IMR-90 (cell line): ENCODE measurements around the gene C11orf42. TPM values are rescaled to one million over a fixed set of nuclear protein-coding genes. Genes with fewer than 3 reads are reported as not detected.

Experiments used
- ATAC-seq: fragments of 200-7000 bp; cut with Tn5 transposase; 2 replicates; pipeline ENCODE4 v1.9.1; 2020; ENCODE audit warnings: low read depth, mild to moderate bottlenecking, moderate library complexity
- BruUV-seq: library from RNA; stranded (reverse); fragments of 400-500 nt; replicated peaks from 2 replicates; lab custom pipeline; 2021; lab: Mats Ljungman, UMichigan
- CTCF ChIA-PET: fragments of 300-600 bp; formaldehyde crosslinking; extraction: SDS; loops from one replicate; lab custom pipeline; 2021; ENCODE audit warnings: antibody characterized with exemption; lab: Yijun Ruan, JAX
- POLR2A ChIA-PET: fragments of 300-600 bp; sonication (Branson Sonifier 250); formaldehyde crosslinking; loops from one replicate; lab custom pipeline; 2022; ENCODE audit warnings: antibody characterized with exemption; ENCODE audit not compliant: unreplicated experiment; lab: Charles Lee
- DNase-seq: peaks from one replicate; pipeline ENCODE4 v3.0.0; 2013
- H2AFZ ChIP-seq: replicated peaks from 2 replicates; pipeline ENCODE3; 2013; ENCODE audit warnings: low read length, mild to moderate bottlenecking; ENCODE audit not compliant: poor library complexity
- H2AK5ac ChIP-seq: 2 replicates; pipeline ENCODE4 v1.6.1; 2013; ENCODE audit warnings: low read depth, low read length, inconsistent platforms
- H2AK9ac ChIP-seq: replicated peaks from 2 replicates; pipeline ENCODE3; 2013; ENCODE audit warnings: mild to moderate bottlenecking, low read depth, low read length, moderate library complexity; ENCODE audit not compliant: poor library complexity
- H2BK120ac ChIP-seq: 2 replicates; pipeline ENCODE4 v1.6.1; 2013; ENCODE audit warnings: low read depth, low read length, inconsistent platforms
- H2BK15ac ChIP-seq: 3 replicates; pipeline ENCODE4 v1.6.1; 2013; ENCODE audit warnings: low read depth, low read length, inconsistent platforms
- H2BK20ac ChIP-seq: 2 replicates; pipeline ENCODE4 v1.6.1; 2013; ENCODE audit warnings: low read depth, mild to moderate bottlenecking, inconsistent platforms, low read length, moderate library complexity
- H2BK5ac ChIP-seq: 2 replicates; pipeline ENCODE4 v1.6.1; 2013; ENCODE audit warnings: mild to moderate bottlenecking, low read depth, low read length, inconsistent platforms; ENCODE audit not compliant: poor library complexity, severe bottlenecking
- H3K14ac ChIP-seq: replicated peaks from 2 replicates; pipeline ENCODE4 v1.6.1; 2013; ENCODE audit warnings: low read depth, low read length, inconsistent platforms
- H3K18ac ChIP-seq: 2 replicates; pipeline ENCODE4 v1.6.1; 2013; ENCODE audit warnings: low read depth, low read length, control low read depth
- H3K23ac ChIP-seq: 2 replicates; pipeline ENCODE4 v1.6.1; 2013; ENCODE audit warnings: low read depth, low read length, inconsistent platforms
- H3K27ac ChIP-seq: 2 replicates; pipeline ENCODE4 v1.5.1; 2013; ENCODE audit warnings: mild to moderate bottlenecking, control low read depth, low read length; ENCODE audit not compliant: insufficient read depth
- H3K27me3 ChIP-seq: 2 replicates; pipeline ENCODE4 v1.6.1; 2013; ENCODE audit warnings: low read length; ENCODE audit not compliant: control insufficient read depth, insufficient read depth
- H3K36me3 ChIP-seq: 2 replicates; pipeline ENCODE4 v1.6.1; 2013; ENCODE audit warnings: low read length, mixed read lengths; ENCODE audit not compliant: control insufficient read depth, insufficient read depth
- H3K4ac ChIP-seq: 2 replicates; pipeline ENCODE4 v1.6.1; 2013; ENCODE audit warnings: low read depth, low read length, inconsistent platforms
- H3K4me1 ChIP-seq: 2 replicates; pipeline ENCODE4 v1.6.1; 2013; ENCODE audit warnings: low read length, mixed read lengths; ENCODE audit not compliant: control insufficient read depth, insufficient read depth
- H3K4me2 ChIP-seq: 2 replicates; pipeline ENCODE4 v1.6.1; 2013; ENCODE audit warnings: low read depth, mild to moderate bottlenecking, control low read depth, low read length, moderate library complexity
- H3K4me3 ChIP-seq: 2 replicates; pipeline ENCODE4 v1.5.1; 2013; ENCODE audit warnings: low read depth, mild to moderate bottlenecking, control low read depth, low read length, moderate library complexity; ENCODE audit not compliant: insufficient read depth
- H3K56ac ChIP-seq: 2 replicates; pipeline ENCODE4 v1.6.1; 2013; ENCODE audit warnings: low read length, inconsistent platforms; ENCODE audit not compliant: insufficient read depth; ENCODE audit errors: extremely low read depth
- H3K79me1 ChIP-seq, 2 experiments: 2 replicates each; pipeline ENCODE4 v1.6.1; 2013; ENCODE audit warnings: low read length in 2 of 2, inconsistent platforms in 1 of 2, low read depth in 1 of 2
- H3K9ac ChIP-seq: 2 replicates; pipeline ENCODE4 v1.6.1; 2013; ENCODE audit warnings: low read depth, low read length, control low read depth
- H3K9me1 ChIP-seq: 2 replicates; pipeline ENCODE4 v1.6.1; 2013; ENCODE audit warnings: low read length, inconsistent platforms; ENCODE audit not compliant: insufficient read depth
- H3K9me3 ChIP-seq: 2 replicates; pipeline ENCODE4 v1.6.1; 2013; ENCODE audit warnings: low read length; ENCODE audit not compliant: control insufficient read depth, insufficient read depth
- H4K20me1 ChIP-seq: 2 replicates; pipeline ENCODE4 v1.6.1; 2013; ENCODE audit warnings: low read length, inconsistent platforms; ENCODE audit not compliant: insufficient read depth
- H4K5ac ChIP-seq: 2 replicates; pipeline ENCODE4 v1.6.1; 2013; ENCODE audit warnings: mild to moderate bottlenecking, low read depth, low read length, control low read depth
- H4K8ac ChIP-seq, 2 experiments: 2 replicates each; pipeline ENCODE4 v1.6.1; 2013; ENCODE audit warnings: low read depth in 2 of 2, low read length in 2 of 2, control low read depth in 1 of 2, inconsistent platforms in 1 of 2
- H4K91ac ChIP-seq: 2 replicates; pipeline ENCODE4 v1.6.1; 2013; ENCODE audit warnings: low read depth, low read length, inconsistent platforms; ENCODE audit not compliant: insufficient read depth
- MAZ ChIP-seq: IDR thresholded peaks from 2 replicates; pipeline ENCODE4 v1.6.1; 2012; ENCODE audit warnings: low read depth, mild to moderate bottlenecking, low read length, improper control_type of control experiment, moderate library complexity, borderline replicate concordance
- RFX5 ChIP-seq: IDR thresholded peaks from 2 replicates; pipeline ENCODE4 v1.8.0; 2012; ENCODE audit warnings: low read depth, mild to moderate bottlenecking, low read length, moderate library complexity
- WGBS, 2 experiments: methylation state at CpG; one replicate each; pipeline versions ENCODE4 v1.1.5 to v1.1.7; 2013; ENCODE audit warnings: missing lambda C conversion rate in 2 of 2; ENCODE audit not compliant: insufficient read length in 1 of 2; ENCODE audit errors: extremely low coverage in 2 of 2; 5-methylcytosine and 5-hydroxymethylcytosine counted together
- dilution Hi-C: fragments of 300-500 bp; cut with HindIII; formaldehyde crosslinking; loops from one replicate; pipeline ENCODE4 v1.14.3; 2018; ENCODE audit warnings: low sequenced_read_pairs; ENCODE audit not compliant: unreplicated experiment
- in situ Hi-C: fragments of 300-500 bp; cut with MboI; formaldehyde crosslinking; loops from 3 replicates; pipeline ENCODE4 v1.14.3; 2019; ENCODE audit warnings: low sequenced_read_pairs, inconsistent platforms, mixed read lengths
- intact Hi-C: fragments of 100-400 bp; cut with micrococcal nuclease; formaldehyde crosslinking; loops from 2 replicates; pipeline ENCODE4 v1.10.0; 2022
- polyA plus RNA-seq, 3 experiments: library from polyadenylated mRNA; depleted of rRNA; stranded (reverse); fragments of >200 nt; gene quantifications; 2 replicates each; pipeline ENCODE4 v1.2.3, GENCODE V29; 2012; ENCODE audit warnings: low replicate concordance in 1 of 3
- total RNA-seq: library from RNA; depleted of rRNA; stranded (reverse); fragments of >200 nt; gene quantifications from 2 replicates; pipeline ENCODE4 v1.2.3, GENCODE V29; 2012

The C11orf42 gene
- total and polyA plus RNA-seq, 2 of the 4 experiments (the other 2 are of a cell fraction) = not detected

DNA sequence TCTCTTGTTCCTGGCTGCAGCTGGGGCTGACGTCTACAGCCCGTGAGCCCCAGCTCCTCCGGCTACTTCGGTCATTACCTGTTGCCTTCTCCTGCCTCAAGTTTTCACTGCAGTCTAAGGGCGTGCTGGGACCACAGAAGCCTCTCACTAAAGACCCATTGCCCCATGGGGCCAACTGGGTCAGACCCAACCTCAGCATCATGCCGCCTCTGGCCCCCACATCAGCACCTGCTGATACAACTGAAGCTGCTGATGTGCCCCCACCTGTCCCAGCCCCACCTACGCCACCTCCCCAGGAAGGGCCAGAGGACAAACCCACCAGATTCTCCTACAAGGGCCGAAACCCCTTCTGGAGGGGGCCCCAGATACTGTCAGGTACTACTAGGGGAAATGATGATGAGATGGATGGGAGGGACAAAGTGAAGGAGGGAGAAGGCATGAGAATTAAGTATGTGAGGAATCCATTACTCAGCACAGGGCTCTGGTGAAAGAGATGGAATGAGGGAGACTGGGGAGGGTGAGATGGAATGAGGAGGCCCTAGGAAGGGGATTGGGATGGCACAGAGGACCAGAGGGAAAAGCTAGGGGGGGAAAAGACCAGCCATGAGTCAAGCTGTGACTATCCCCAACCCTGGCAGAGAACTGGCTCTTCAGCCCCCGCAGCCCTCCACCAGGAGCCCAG is 5.1 kb downstream of the C11orf42 start:
- H2BK20ac ChIP-seq = no peak overlapping the region
- H2BK15ac ChIP-seq = no peak overlapping the region
- no peak overlapping the region for H3K4me3 ChIP-seq
- no peak overlapping the region for H3K23ac ChIP-seq
- no peaks in the 10 kb centered on the region; a peak in 1 of 4 replicates for H3K79me1 ChIP-seq
- peak overlapping the region; percentile 68 for H2AK9ac ChIP-seq
- intact Hi-C loops = no loop called here
- no peaks in the 10 kb centered on the region for H3K27me3 ChIP-seq
- DNase-seq = peak; percentile 24
- H4K91ac ChIP-seq = no peak overlapping the region
- peak; percentile 93 for ATAC-seq
- dilution Hi-C loops = no loop called here
- POLR2A ChIA-PET = no interaction called here
- no peak overlapping the region for H3K56ac ChIP-seq
- H3K9me1 ChIP-seq = no peaks in the 10 kb centered on the region
- no peak overlapping the region for H3K9ac ChIP-seq
- in situ Hi-C loops = no loop called here
- H3K27ac ChIP-seq = no peak overlapping the region
- no peaks in the 10 kb centered on the region for H3K9me3 ChIP-seq
- H4K8ac ChIP-seq = no peak overlapping the region
- no TSS peak for BruUV-seq
- H2AK5ac ChIP-seq = no peak overlapping the region
- no peak overlapping the region for H3K4me2 ChIP-seq
- H3K18ac ChIP-seq = no peak overlapping the region
- no peak overlapping the region for H3K14ac ChIP-seq
- H4K20me1 ChIP-seq = no peaks in the 10 kb centered on the region
- H2BK120ac ChIP-seq = no peak overlapping the region
- peaks cover 10% of the 10 kb centered on the region; the same call in 1 of the 2 replicates for H3K4me1 ChIP-seq
- 93% methylated on average over 7 of the region's 9 CpGs; no CpG with 5 or more reads in 1 of the 2 experiments for WGBS, 2 experiments
- H3K36me3 ChIP-seq = peaks cover 34% of the 10 kb centered on the region
- H4K5ac ChIP-seq = 0 out of 2 replicates have a peak overlapping the region, but pooled peaks have one; percentile 58
- no peak for TF ChIP-seq RFX5
- peak; percentile 30; the same call in 1 of the 2 replicates for TF ChIP-seq MAZ
- H2AFZ ChIP-seq = no peak overlapping the region
- peak overlapping the region; percentile 17 for H2BK5ac ChIP-seq
- CTCF ChIA-PET = no interaction called here
- H3K4ac ChIP-seq = peak overlapping the region; percentile 27; the same call in 1 of the 2 replicates
